Activated CD4-positive, alpha-beta T cell treated with anti-CD3 and anti-CD28 coated beads for 1 hour (primary cell): ENCODE measurements around the gene ACSL3.
"Not testable (repeated sequence)": the region's sequence is repeated elsewhere in the genome, so short reads cannot be mapped to it uniquely, and the experiment has no call there.

Source experiments
- DNase-seq: peaks from one replicate; pipeline ENCODE4 v3.0.0-alpha.2; 2020

ACSL3 gene

GRCh38 chr2:222979484-222979883, 118.6 kb downstream of the ACSL3 start:
- DNase-seq, result no peak

GRCh38 chr2:222982010-222982908, 121.4 kb downstream of the ACSL3 start:
- no peak for DNase-seq

- DNase-seq, result no peak
Observed at GRCh38 chr2:222982909-222983265, 122.1 kb downstream of the ACSL3 start.

- no peak for DNase-seq
Observed at GRCh38 chr2:222984908-222985307, 124.1 kb downstream of the ACSL3 start.

GRCh38 chr2:222989431-222989830, 128.6 kb downstream of the ACSL3 start:
- DNase-seq, result no peak

GRCh38 chr2:222990206-222990605, 129.4 kb downstream of the ACSL3 start:
- DNase-seq, result not testable (repeated sequence)

- no peak for DNase-seq
Observed at GRCh38 chr2:222992137-222992536, 131.3 kb downstream of the ACSL3 start.
